GM12892 (cell line): ENCODE measurements around the gene HBE1.

ENCODE experiments used
- POLR2A ChIP-seq: IDR thresholded peaks from 2 replicates; pipeline ENCODE4 v1.6.1; 2011; ENCODE audit warnings: low read depth, low read length, control low read depth
- POLR2AphosphoS5 ChIP-seq: IDR thresholded peaks from 2 replicates; pipeline ENCODE4 v1.6.1; 2011; ENCODE audit warnings: low read depth, low read length, control low read depth
- TAF1 ChIP-seq: IDR thresholded peaks from 2 replicates; pipeline ENCODE4 v1.6.1; 2011; ENCODE audit warnings: low read depth, mild to moderate bottlenecking, control low read depth, low read length, borderline replicate concordance

- TF ChIP-seq POLR2AphosphoS5, result no peak
- no peak for TF ChIP-seq POLR2A
- TF ChIP-seq TAF1, result no peak
These were observed 28.3 kb downstream of the HBE1 start for GRCh38 chr11:5241458-5241857.
